ENCODE results near the gene ARHGEF26. TPM values are rescaled to one million over a fixed set of nuclear protein-coding genes. Genes with fewer than 3 reads are reported as not detected.

Gene ARHGEF26
- total and polyA plus RNA-seq, 7 donors, result 2.3 to 125 (median 48.4) TPM

DNA sequence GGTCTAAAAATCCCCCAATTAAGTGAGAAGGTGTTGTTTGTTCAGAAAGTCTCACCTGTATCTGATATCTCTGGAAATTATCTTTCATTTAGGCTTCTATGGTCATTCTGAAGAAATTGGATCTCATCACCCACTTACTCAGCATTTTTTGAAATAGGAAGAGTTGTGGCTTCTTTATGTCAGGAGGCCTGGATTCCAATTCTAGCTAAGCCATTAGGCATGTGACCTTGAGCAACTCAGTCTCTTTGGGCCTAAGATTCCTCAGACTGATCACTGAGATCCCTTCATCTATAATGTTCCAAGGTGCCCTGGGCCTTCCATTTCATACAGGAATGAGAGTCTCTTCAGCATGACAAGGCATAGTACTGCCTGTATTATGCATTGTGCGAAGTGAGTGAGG is 70.3 kb downstream of the ARHGEF26 start:
- 93 to 94% methylated on average over 1 of the region's 1 CpG for WGBS, 2 donors
- Histone ChIP-seq H3K27me3 (no peaks in the 10 kb centered on the region), H3K36me3 (peaks cover 0 to 72% (median 16%) of the 10 kb centered on the region in 4 donors), H3K9me3 (no peaks in the 10 kb centered on the region), H3K4me3 (no peak overlapping the region), H3K4me1 (peaks cover 0 to 47% (median 28%) of the 10 kb centered on the region in 4 donors), H3K27ac (peak overlapping the region in 2 of 4 donors; percentile 9 to 20)
- DNase-seq, result no peak
- intact Hi-C loops (cut with DNase I), result no loop called here
- TF ChIP-seq CTCF (IDR thresholded peaks at IDR 0.05) (no peak), EP300 (IDR thresholded peaks at IDR 0.05) (no peak), POLR2A (IDR thresholded peaks at IDR 0.05) (no peak), POLR2AphosphoS5 (IDR thresholded peaks at IDR 0.05) (no peak)

- DNase-seq, result no peak
These were observed 71.0 kb downstream of the ARHGEF26 start for GRCh38 chr3:154192225-154192624.

GRCh38 chr3:154193000-154193615 is 71.9 kb downstream of the ARHGEF26 start:
- TF ChIP-seq POLR2A (IDR thresholded peaks at IDR 0.05) (no peak), CTCF (IDR thresholded peaks at IDR 0.05) (no peak), POLR2AphosphoS5 (IDR thresholded peaks at IDR 0.05) (no peak), EP300 (IDR thresholded peaks at IDR 0.05) (no peak)
- H3K9me3 ChIP-seq, result no peaks in the 10 kb centered on the region
- peaks cover 0 to 46% (median 32%) of the 10 kb centered on the region in 4 donors for H3K4me1 ChIP-seq
- H3K4me3 ChIP-seq, result no peak overlapping the region
- peaks cover 0 to 80% (median 17%) of the 10 kb centered on the region in 4 donors for H3K36me3 ChIP-seq
- 53 to 62% methylated on average over 1 of the region's 1 CpG for WGBS, 2 donors
- peak overlapping the region in 2 of 4 donors; percentile 52 to 55 for H3K27ac ChIP-seq
- no peaks in the 10 kb centered on the region for H3K27me3 ChIP-seq
- no peak for DNase-seq
- intact Hi-C loops (cut with DNase I), result no loop called here

More at GRCh38 chr3:154192225-154192624, 71.0 kb downstream of the ARHGEF26 start:
- Histone ChIP-seq H3K27ac (no peak overlapping the region), H3K36me3 (peaks cover 0 to 79% (median 17%) of the 10 kb centered on the region in 4 donors), H3K4me1 (peaks cover 0 to 47% (median 28%) of the 10 kb centered on the region in 4 donors), H3K9me3 (no peaks in the 10 kb centered on the region), H3K27me3 (no peaks in the 10 kb centered on the region), H3K4me3 (no peak overlapping the region)
- intact Hi-C loops (cut with DNase I), result no loop called here
- WGBS, 2 donors, result 85 to 92% methylated on average over 2 of the region's 2 CpGs
- TF ChIP-seq EP300 (IDR thresholded peaks at IDR 0.05), result no peak
- TF ChIP-seq POLR2A (IDR thresholded peaks at IDR 0.05), result no peak
- TF ChIP-seq POLR2AphosphoS5 (IDR thresholded peaks at IDR 0.05), result no peak
- TF ChIP-seq CTCF (IDR thresholded peaks at IDR 0.05), result no peak

GRCh38 chr3:154194877-154195276 is 73.7 kb downstream of the ARHGEF26 start:
- H3K27me3 ChIP-seq, result no peaks in the 10 kb centered on the region
- H3K27ac ChIP-seq, result peak overlapping the region in 3 of 4 donors; percentile 2 to 55 (median 52)
- H3K9me3 ChIP-seq, result no peaks in the 10 kb centered on the region
- intact Hi-C loops (cut with DNase I), result no loop called here
- 79 to 87% methylated on average over 3 of the region's 3 CpGs for WGBS, 2 donors
- H3K4me3 ChIP-seq, result no peak overlapping the region
- H3K4me1 ChIP-seq, result peaks cover 0 to 43% (median 29%) of the 10 kb centered on the region in 4 donors
- peaks cover 0 to 81% (median 24%) of the 10 kb centered on the region in 4 donors for H3K36me3 ChIP-seq
- peak in 1 of 4 donors; percentile 52 for TF ChIP-seq POLR2AphosphoS5 (IDR thresholded peaks at IDR 0.05)
- TF ChIP-seq EP300 (IDR thresholded peaks at IDR 0.05), result no peak
- DNase-seq, result no peak

GRCh38 chr3:154195620-154196356 is 74.6 kb downstream of the ARHGEF26 start:
- H3K27me3 ChIP-seq, result no peaks in the 10 kb centered on the region
- no peak for TF ChIP-seq POLR2A (IDR thresholded peaks at IDR 0.05)
- no peak for TF ChIP-seq POLR2AphosphoS5 (IDR thresholded peaks at IDR 0.05)
- no peak for TF ChIP-seq CTCF (IDR thresholded peaks at IDR 0.05)
- TF ChIP-seq EP300 (IDR thresholded peaks at IDR 0.05), result no peak
- no peak for DNase-seq
- no peak overlapping the region for H3K4me3 ChIP-seq
- intact Hi-C loops (cut with DNase I), result no loop called here
- peak overlapping the region in 3 of 4 donors; percentile 2 to 55 (median 52) for H3K27ac ChIP-seq
- no peaks in the 10 kb centered on the region for H3K9me3 ChIP-seq
- 73 to 75% methylated on average over 6 of the region's 6 CpGs for WGBS, 2 donors
- peaks cover 0 to 81% (median 21%) of the 10 kb centered on the region in 4 donors for H3K36me3 ChIP-seq
- H3K4me1 ChIP-seq, result peaks cover 0 to 43% (median 29%) of the 10 kb centered on the region in 4 donors

Measured in sigmoid colon (tissue), 7 donors.